CD4-positive, CD25-positive, alpha-beta regulatory T cell (primary cell): ENCODE results near the gene ZP3. TPM values are rescaled to one million over a fixed set of nuclear protein-coding genes. Genes with fewer than 3 reads are reported as not detected.
A peak's percentile ranks its signal among the peaks of the same experiment; 100 is the strongest.
"Not testable (repeated sequence)": the region's sequence is repeated elsewhere in the genome, so short reads cannot be mapped to it uniquely, and the experiment has no call there.

Experiments
- ATAC-seq, 2 donors: fragments of 150-1000 bp; cut with Tn5 transposase; one replicate each; pipeline ENCODE4 v1.10.0; 2021; ENCODE audit warnings: low read depth in 2 of 2, moderate number of reproducible peaks in 2 of 2, moderate library complexity in 1 of 2
- DNase-seq, 3 donors: peaks; one replicate each; pipeline versions ENCODE4 v3.0.0 to v3.0.0-alpha.2; 2012 to 2022; ENCODE audit warnings: mixed read lengths in 1 of 3
- H3K27ac ChIP-seq: one replicate; pipeline ENCODE4 v1.7.0; 2013; ENCODE audit warnings: mild to moderate bottlenecking, low read length; ENCODE audit not compliant: insufficient read depth, poor library complexity, severe bottlenecking
- H3K27me3 ChIP-seq: one replicate; pipeline ENCODE4 v1.7.0; 2013; ENCODE audit warnings: low read length; ENCODE audit not compliant: control insufficient read depth, insufficient read depth
- H3K36me3 ChIP-seq: one replicate; pipeline ENCODE4 v1.7.0; 2013; ENCODE audit warnings: mild to moderate bottlenecking, low read length, moderate library complexity; ENCODE audit not compliant: control insufficient read depth, insufficient read depth
- H3K4me1 ChIP-seq: 2 replicates; pipeline ENCODE4 v1.7.0; 2013; ENCODE audit warnings: mild to moderate bottlenecking, low read length; ENCODE audit not compliant: insufficient read depth, control insufficient read depth, poor library complexity, severe bottlenecking
- H3K4me3 ChIP-seq: one replicate; pipeline ENCODE4 v1.7.0; 2013; ENCODE audit warnings: low read depth, mild to moderate bottlenecking, low read length, moderate library complexity
- H3K9me3 ChIP-seq, 2 experiments: 1 replicate in 1 of 2; 2 replicates in 1 of 2; pipeline ENCODE4 v1.7.0; 2013; ENCODE audit warnings: low read length in 2 of 2, mild to moderate bottlenecking in 1 of 2, moderate library complexity in 1 of 2; ENCODE audit not compliant: control insufficient read depth in 2 of 2
- H3K27ac Mint-ChIP-seq, 3 donors: one replicate each; pipeline ENCODE4 v1.8.0; 2020 to 2022; ENCODE audit warnings: mild to moderate bottlenecking in 3 of 3, mixed read lengths in 3 of 3, moderate library complexity in 2 of 3
- H3K27me3 Mint-ChIP-seq: one replicate; pipeline ENCODE4 v1.8.0; 2022; ENCODE audit warnings: mild to moderate bottlenecking, mixed read lengths
- H3K36me3 Mint-ChIP-seq: one replicate; pipeline ENCODE4 v1.8.0; 2020; ENCODE audit warnings: mixed read lengths
- H3K4me1 Mint-ChIP-seq, 4 donors: one replicate each; pipeline ENCODE4 v1.8.0; 2020 to 2022; ENCODE audit warnings: mixed read lengths in 4 of 4, mild to moderate bottlenecking in 1 of 4
- H3K4me3 Mint-ChIP-seq, 4 donors: one replicate each; pipeline ENCODE4 v1.8.0; 2020 to 2022; ENCODE audit warnings: mild to moderate bottlenecking in 4 of 4, mixed read lengths in 4 of 4, moderate library complexity in 3 of 4
- H3K9me3 Mint-ChIP-seq, 7 donors: one replicate each; pipeline ENCODE4 v1.8.0; 2020 to 2022; ENCODE audit warnings: mixed read lengths in 7 of 7, mild to moderate bottlenecking in 3 of 7, moderate library complexity in 2 of 7
- polyA plus RNA-seq, 4 donors: library from polyadenylated mRNA; unstranded; fragments of 300-500 nt; fragmentation: Illumina TruSeq; gene quantifications; one replicate each; pipeline ENCODE4 v1.2.3, GENCODE V29; 2021
- total RNA-seq: library from RNA; stranded (reverse); gene quantifications from one replicate; pipeline ENCODE4 v1.2.3, GENCODE V29; 2022

Gene ZP3
- total and polyA plus RNA-seq, 5 donors from 2014 or later: 1.6 to 4.4 (median 2.6) TPM

DNA sequence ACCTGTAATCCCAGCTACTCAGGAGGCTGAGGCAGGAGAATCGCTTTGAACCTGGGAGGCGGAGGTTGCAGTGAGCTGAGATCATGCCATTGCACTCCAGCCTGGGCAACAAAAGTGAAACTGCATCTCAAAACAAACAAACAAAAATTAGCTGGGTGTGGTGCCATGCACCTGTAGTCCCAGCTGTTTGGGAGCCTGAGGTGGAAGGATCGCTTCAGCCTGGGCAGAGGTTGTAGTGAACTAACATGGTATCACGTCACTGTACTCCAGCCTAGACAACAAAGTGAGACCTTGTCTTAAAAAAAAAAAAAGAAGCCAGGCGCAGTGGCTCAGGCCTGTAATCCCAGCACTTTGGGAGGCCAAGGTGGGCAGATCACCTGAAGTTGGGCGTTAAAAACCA, 37.0 kb upstream of the ZP3 start:
- not testable (repeated sequence) for H3K27ac ChIP-seq, H3K27me3 ChIP-seq, ATAC-seq, H3K9me3 ChIP-seq, H3K27ac Mint-ChIP-seq, H3K36me3 Mint-ChIP-seq, H3K36me3 ChIP-seq, H3K4me1 ChIP-seq, H3K9me3 Mint-ChIP-seq, H3K27me3 Mint-ChIP-seq, DNase-seq, H3K4me3 ChIP-seq
- peak overlapping the region in 1 of 4 donors; percentile 78 for H3K4me3 Mint-ChIP-seq
- H3K4me1 Mint-ChIP-seq: peaks cover 0 to 11% (median 2%) of the 10 kb centered on the region in 4 donors

DNA sequence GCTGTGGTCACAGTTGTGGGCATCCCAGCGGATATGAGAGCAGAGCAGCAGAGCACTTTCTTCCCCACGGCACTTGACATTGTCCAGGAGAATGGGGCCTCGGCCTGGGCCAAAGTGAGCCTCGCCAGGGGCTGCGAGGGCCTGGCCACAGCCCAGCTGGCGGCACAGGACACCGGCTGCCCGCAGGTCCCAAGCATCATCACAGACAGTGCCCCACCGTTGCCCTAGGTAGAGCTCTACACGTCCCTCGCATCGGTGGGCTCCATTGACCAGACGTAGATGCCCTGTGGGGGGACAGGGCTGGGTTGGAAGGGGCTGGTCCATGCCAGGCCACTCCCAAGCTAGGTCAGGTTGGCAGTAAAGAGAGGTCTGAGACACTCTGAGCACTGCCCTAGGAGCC, 34.7 kb upstream of the ZP3 start:
- DNase-seq (no peak), ATAC-seq (no peak)
- Mint-ChIP-seq H3K4me3 (peak overlapping the region in 1 of 4 donors; percentile 54), H3K36me3 (no peaks in the 10 kb centered on the region), H3K9me3 (no peaks in the 10 kb centered on the region), H3K27ac (no peak overlapping the region), H3K27me3 (peaks cover 6% of the 10 kb centered on the region), H3K4me1 (peaks cover 0 to 16% (median 3%) of the 10 kb centered on the region in 4 donors)
- Histone ChIP-seq H3K4me3 (no peak overlapping the region), H3K27ac (no peak overlapping the region), H3K4me1 (peaks cover 13% of the 10 kb centered on the region), H3K36me3 (no peaks in the 10 kb centered on the region), H3K9me3 (no peaks in the 10 kb centered on the region), H3K27me3 (no peaks in the 10 kb centered on the region)

DNA sequence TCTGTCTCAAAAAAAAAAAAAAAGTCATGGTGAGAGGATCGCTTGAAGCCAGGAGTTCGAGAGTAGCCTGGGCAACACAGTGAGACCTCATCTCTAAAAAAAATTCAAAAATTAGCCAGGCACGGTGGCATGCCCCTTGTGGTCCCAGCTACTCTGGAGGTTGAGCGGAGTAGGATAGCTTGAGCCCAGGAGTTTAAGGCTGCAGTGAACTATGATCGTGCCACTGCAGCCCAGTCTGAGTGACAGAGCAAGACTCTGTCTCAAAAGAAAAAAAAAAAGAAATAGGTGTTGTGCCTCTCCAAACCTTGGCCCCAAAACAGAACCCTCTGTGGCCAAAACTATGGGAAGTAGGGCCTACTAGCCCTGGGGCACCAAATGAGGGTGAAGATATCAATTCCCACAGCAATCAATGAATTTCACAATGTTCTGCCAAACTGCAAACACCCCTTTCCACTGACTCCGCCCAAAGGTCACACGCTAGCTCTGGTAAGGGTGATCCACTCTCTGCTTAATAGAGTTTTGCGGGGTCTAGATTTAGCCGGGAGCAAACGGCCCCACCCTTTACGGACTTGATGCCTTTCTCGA, 32.1 kb upstream of the ZP3 start:
- Histone ChIP-seq H3K27me3 (no peaks in the 10 kb centered on the region), H3K36me3 (no peaks in the 10 kb centered on the region), H3K9me3 (no peaks in the 10 kb centered on the region), H3K27ac (peak overlapping the region; percentile 67), H3K4me3 (peak overlapping the region; percentile 77), H3K4me1 (peaks cover 22% of the 10 kb centered on the region)
- ATAC-seq (peak; percentile 1 to 42), DNase-seq (no peak)
- H3K4me3 Mint-ChIP-seq: peak overlapping the region; percentile 83 to 96 (median 90)
- peaks cover 0 to 23% (median 3%) of the 10 kb centered on the region in 4 donors for H3K4me1 Mint-ChIP-seq
- peaks cover 4% of the 10 kb centered on the region for H3K27me3 Mint-ChIP-seq
- H3K9me3 Mint-ChIP-seq: no peaks in the 10 kb centered on the region
- peak overlapping the region; percentile 85 to 93 (median 92) for H3K27ac Mint-ChIP-seq
- H3K36me3 Mint-ChIP-seq: no peaks in the 10 kb centered on the region

GRCh38 chr7:76393116-76394031, 31.4 kb upstream of the ZP3 start:
- DNase-seq (peak; percentile 88 to 91 (median 89)), ATAC-seq (peak; percentile 79 to 84)
- Histone ChIP-seq H3K9me3 (no peaks in the 10 kb centered on the region), H3K4me3 (peak overlapping the region; percentile 77), H3K36me3 (no peaks in the 10 kb centered on the region), H3K27ac (peak overlapping the region; percentile 67), H3K27me3 (no peaks in the 10 kb centered on the region), H3K4me1 (peaks cover 26% of the 10 kb centered on the region)
- Mint-ChIP-seq H3K27ac (peak overlapping the region; percentile 85 to 93 (median 92)), H3K27me3 (peaks cover 10% of the 10 kb centered on the region), H3K4me1 (peaks cover 2 to 27% (median 9%) of the 10 kb centered on the region in 4 donors), H3K9me3 (no peaks in the 10 kb centered on the region), H3K36me3 (no peaks in the 10 kb centered on the region), H3K4me3 (peak overlapping the region; percentile 83 to 96 (median 90))

DNA sequence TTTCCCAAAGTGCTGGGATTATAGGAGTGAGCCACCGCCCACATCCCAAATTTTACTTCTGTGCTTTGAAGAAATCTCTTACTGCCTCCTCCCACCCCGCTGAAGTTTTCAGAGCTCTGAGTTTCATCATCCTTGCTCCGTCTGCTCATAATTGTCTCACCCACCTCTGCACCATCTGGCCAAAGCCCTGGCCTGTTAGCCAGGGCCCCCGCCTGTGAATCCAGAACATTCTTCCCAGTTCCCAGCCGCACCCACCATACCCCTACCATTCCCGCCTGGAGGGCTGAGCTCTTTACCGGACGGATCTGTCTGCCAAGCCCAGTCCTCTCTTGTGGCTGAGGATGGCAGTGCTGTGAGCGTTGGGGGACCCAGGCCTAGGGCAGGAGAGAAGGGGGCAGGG, 29.8 kb upstream of the ZP3 start:
- DNase-seq: no peak
- H3K9me3 Mint-ChIP-seq: no peaks in the 10 kb centered on the region
- no peaks in the 10 kb centered on the region for H3K36me3 ChIP-seq
- no peak for ATAC-seq
- peaks cover 26% of the 10 kb centered on the region for H3K4me1 ChIP-seq
- H3K4me3 ChIP-seq: no peak overlapping the region
- peaks cover 2 to 30% (median 9%) of the 10 kb centered on the region in 4 donors for H3K4me1 Mint-ChIP-seq
- H3K36me3 Mint-ChIP-seq: no peaks in the 10 kb centered on the region
- H3K9me3 ChIP-seq: no peaks in the 10 kb centered on the region
- no peaks in the 10 kb centered on the region for H3K27me3 ChIP-seq
- peaks cover 10% of the 10 kb centered on the region for H3K27me3 Mint-ChIP-seq
- peak overlapping the region in 3 of 4 donors; percentile 46 to 80 (median 53) for H3K4me3 Mint-ChIP-seq
- H3K27ac ChIP-seq: no peak overlapping the region
- no peak overlapping the region for H3K27ac Mint-ChIP-seq

DNA sequence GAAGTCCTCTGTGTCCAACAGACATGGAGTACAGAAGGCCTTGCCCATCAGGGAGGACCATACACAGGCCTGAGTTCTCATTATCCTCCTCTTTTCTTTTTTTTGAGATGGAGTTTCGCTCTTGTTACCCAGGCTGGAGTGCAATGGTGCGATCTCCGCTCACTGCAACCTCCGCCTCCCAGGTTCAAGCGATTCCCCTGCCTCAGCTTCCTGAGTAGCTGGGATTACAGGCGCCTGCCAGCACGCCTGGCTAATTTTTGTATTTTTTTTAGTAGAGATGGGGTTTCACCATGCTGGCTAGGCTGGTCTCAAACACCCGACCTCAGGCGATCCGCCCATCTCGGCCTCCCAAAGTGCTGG, 29.2 kb upstream of the ZP3 start:
- H3K4me1 ChIP-seq: peaks cover 26% of the 10 kb centered on the region
- not testable (repeated sequence) for H3K27me3 Mint-ChIP-seq, H3K9me3 Mint-ChIP-seq, H3K27ac ChIP-seq, H3K36me3 Mint-ChIP-seq, H3K27ac Mint-ChIP-seq, H3K36me3 ChIP-seq, ATAC-seq, DNase-seq, H3K9me3 ChIP-seq, H3K27me3 ChIP-seq, H3K4me3 ChIP-seq
- H3K4me3 Mint-ChIP-seq: peak overlapping the region in 2 of 4 donors; percentile 35 to 52
- peaks cover 2 to 30% (median 9%) of the 10 kb centered on the region in 4 donors for H3K4me1 Mint-ChIP-seq

DNA sequence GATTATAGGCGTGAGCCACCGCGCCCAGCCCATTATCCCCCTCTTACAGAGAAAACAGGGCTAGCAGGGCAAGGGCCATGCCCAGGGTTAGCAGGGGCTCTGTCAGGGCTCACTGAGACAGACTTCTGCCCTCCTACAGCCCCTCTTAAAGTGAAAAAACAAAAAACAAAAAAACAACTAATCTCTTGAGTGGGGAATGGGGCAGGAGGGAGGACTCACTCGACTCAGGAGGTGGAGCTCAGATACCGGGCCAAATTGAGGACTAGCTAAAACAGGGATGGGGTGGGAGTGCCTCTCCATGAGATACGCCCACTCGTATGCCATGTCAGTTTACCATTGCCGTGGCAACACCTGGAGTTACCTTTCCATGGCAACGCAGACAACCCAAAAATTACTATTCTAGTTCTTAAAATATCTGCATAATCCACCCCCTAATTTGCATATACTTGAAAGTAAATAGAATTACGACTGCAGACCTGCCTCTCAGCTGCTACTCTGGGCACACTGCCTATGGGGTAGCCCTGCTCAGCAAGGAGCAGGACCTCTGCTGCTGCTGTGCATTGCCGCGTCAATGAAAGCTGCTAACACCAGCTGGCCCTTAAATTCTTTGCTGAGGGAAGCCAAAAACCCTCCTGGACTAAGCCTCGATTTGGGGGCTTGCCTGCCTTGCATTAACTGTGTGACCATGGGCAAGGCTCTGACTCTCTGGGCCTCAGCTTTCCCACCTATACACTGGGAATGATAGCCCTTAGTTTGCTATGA, 28.6 kb upstream of the ZP3 start:
- Mint-ChIP-seq H3K9me3 (no peaks in the 10 kb centered on the region), H3K27ac (no peak overlapping the region), H3K27me3 (peaks cover 8% of the 10 kb centered on the region), H3K36me3 (no peaks in the 10 kb centered on the region), H3K4me1 (peaks cover 2 to 30% (median 9%) of the 10 kb centered on the region in 4 donors), H3K4me3 (peak overlapping the region in 3 of 4 donors; percentile 22 to 52 (median 35))
- no peak for ATAC-seq
- Histone ChIP-seq H3K27me3 (no peaks in the 10 kb centered on the region), H3K9me3 (no peaks in the 10 kb centered on the region), H3K4me1 (peaks cover 26% of the 10 kb centered on the region), H3K4me3 (no peak overlapping the region), H3K27ac (no peak overlapping the region), H3K36me3 (no peaks in the 10 kb centered on the region)
- DNase-seq: no peak
